GM18502 (cell line): Measurements from ENCODE around the gene LEUTX.
"Not testable (repeated sequence)": the region's sequence is repeated elsewhere in the genome, so short reads cannot be mapped to it uniquely, and the experiment has no call there.

Experiments
- ATAC-seq: cut with Tn5 transposase; IDR thresholded peaks from one replicate; pipeline ENCODE4 v1.9.1; 2021; ENCODE audit warnings: mild to moderate bottlenecking; ENCODE audit not compliant: unreplicated experiment, poor library complexity

The LEUTX gene

GRCh38 chr19:39768786-39769185 lies 9.9 kb upstream of the LEUTX start:
- ATAC-seq: no peak

DNA sequence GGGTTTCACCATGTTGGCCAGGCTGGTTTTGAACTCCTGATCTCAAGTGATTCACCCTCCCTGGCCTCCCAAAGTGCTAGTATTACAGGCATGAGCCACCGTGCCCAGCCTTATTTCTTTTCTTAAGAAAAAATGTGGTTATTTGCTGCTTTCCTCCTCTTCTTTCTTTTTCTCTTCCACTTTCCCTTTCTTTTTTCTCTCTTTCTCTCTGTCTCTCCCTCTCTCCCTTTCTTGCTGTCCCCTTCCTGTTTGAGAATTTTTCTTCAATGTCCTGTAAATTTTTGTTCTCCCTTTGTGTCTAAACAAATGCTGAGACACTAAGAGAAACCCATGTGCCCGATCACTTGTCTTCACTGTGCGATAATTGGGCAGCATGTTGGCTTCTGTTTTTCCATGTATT lies 2.2 kb downstream of the LEUTX start:
- ATAC-seq: no peak

DNA sequence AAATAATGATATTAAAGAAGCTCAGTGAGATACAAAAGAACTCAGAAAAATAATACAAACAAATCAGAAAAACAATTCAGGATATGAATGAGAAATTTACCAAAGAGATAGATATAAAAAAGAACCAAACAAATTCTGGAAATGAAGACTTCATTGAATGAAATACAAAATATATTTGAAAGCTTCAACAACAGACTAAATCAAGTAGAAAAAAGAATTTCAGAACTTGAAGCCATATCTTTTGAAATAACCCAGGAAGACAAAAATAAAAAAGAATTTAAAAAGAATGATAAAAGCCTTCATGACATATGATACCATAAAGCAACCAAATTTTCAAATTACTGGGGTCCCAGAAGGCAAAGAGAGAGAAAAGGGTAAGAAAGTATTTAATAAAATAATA lies 9.6 kb downstream of the LEUTX start:
- ATAC-seq: no peak

GRCh38 chr19:39792999-39793546 lies 14.4 kb downstream of the LEUTX start:
- ATAC-seq: peak; percentile 59

- ATAC-seq: no peak
These were observed 16.3 kb downstream of the LEUTX start for GRCh38 chr19:39795001-39795400.

- no peak for ATAC-seq
These were observed 17.4 kb downstream of the LEUTX start for GRCh38 chr19:39796000-39796498.

GRCh38 chr19:39797083-39797482 lies 18.4 kb downstream of the LEUTX start:
- ATAC-seq: no peak

- ATAC-seq: no peak
These were observed 24.3 kb downstream of the LEUTX start for GRCh38 chr19:39802958-39803357.

DNA sequence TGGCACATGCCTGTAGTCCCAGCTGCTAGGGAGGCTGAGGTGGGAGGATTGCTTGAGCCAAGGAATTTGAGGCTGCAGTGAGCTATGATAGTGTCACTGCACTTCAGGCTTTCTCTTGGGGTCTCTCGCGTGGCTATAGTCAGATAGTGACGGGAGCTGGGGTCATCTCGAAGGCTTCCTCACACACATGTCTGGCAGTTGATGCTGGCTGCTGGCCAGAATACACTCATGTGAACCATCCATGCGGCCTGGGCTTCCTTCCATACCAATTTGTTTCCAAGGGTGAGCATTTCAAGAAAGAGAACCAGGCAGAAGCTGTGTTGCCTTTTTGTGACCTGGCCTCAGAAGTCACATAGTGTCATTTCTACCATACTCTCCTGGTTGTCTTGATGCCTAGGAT lies 26.4 kb downstream of the LEUTX start:
- no peak for ATAC-seq

- no peak for ATAC-seq
These were observed 29.3 kb downstream of the LEUTX start for GRCh38 chr19:39807846-39808364.

DNA sequence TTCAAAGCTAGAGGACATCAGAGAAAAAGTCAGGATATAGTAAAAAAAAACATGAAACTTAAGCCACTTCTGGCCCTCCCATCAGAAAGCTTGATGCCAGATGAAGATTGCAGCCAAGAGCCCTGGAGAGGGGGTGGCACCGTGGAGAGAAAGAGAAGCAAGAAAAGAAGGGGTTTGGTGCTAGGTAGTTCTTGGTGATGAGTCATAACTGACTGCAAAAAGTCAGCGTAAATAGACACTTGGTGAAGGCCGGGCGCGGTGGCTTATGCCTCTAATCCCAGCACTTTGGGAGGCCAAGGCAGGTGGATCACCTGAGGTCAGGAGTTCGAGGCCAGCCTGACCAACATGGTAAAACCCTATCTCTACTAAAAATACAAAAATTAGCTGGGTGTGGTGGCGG lies 30.0 kb downstream of the LEUTX start:
- not testable (repeated sequence) for ATAC-seq

DNA sequence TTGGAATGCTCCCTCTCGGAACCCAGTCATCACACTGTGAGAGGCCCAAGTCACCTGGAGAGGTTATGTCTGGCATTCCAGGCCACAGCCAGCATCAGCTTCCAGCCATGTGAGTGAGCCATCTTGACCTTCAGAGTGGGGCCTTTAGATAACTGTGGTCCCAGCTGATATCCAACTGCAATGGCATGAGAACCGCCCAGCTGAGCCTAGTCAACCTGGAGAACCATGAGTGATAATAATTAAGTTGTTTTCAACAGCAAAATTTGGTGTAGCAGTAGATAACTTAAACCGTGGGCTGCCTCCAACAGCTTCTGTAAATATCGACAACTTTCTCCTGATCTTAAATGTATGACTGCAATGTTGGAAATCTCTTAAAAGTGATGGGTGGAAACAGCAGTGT lies 30.7 kb downstream of the LEUTX start:
- ATAC-seq: no peak

DNA sequence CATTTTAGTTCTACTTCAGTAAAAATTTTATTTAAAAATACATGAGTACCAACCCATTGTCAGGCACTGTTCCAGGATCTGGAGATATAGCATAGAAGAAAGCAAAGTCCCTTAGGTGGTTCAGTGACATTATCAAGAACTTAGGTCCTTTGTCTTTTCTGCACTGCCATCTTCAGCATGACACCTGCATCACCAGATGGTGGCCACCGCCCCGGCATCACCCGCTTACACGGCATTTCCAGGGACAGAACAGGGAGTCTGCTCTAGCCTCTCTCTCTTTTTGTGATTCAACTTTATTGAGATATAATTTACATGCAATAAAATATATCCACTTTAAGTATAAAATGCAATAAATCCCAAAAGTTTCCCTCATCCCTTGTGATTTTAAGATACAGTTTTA lies 31.8 kb downstream of the LEUTX start:
- no peak for ATAC-seq

GRCh38 chr19:39811064-39811463 lies 32.4 kb downstream of the LEUTX start:
- ATAC-seq: no peak

GRCh38 chr19:39813264-39813993 lies 34.8 kb downstream of the LEUTX start:
- ATAC-seq: no peak

DNA sequence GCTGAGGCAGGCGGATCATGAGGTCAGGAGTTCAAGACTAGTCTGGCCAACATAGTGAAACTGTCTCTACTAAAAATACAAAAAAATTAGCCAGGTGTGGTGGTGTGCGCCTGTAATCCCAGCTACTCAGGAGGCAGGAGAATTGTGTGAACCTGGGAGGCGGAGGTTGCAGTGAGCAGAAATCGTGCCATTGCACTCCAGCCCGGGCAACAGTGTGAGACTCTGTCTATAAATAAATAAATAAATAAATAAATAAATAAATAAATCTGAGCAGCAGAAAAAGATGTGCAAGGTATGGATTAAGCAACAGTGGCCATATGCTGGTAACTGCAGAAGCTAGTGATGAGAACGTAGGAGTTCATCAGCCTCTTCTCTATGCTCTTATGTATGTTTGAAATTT lies 35.5 kb downstream of the LEUTX start:
- not testable (repeated sequence) for ATAC-seq

- ATAC-seq: no peak
These were observed 35.9 kb downstream of the LEUTX start for GRCh38 chr19:39814595-39814994.

DNA sequence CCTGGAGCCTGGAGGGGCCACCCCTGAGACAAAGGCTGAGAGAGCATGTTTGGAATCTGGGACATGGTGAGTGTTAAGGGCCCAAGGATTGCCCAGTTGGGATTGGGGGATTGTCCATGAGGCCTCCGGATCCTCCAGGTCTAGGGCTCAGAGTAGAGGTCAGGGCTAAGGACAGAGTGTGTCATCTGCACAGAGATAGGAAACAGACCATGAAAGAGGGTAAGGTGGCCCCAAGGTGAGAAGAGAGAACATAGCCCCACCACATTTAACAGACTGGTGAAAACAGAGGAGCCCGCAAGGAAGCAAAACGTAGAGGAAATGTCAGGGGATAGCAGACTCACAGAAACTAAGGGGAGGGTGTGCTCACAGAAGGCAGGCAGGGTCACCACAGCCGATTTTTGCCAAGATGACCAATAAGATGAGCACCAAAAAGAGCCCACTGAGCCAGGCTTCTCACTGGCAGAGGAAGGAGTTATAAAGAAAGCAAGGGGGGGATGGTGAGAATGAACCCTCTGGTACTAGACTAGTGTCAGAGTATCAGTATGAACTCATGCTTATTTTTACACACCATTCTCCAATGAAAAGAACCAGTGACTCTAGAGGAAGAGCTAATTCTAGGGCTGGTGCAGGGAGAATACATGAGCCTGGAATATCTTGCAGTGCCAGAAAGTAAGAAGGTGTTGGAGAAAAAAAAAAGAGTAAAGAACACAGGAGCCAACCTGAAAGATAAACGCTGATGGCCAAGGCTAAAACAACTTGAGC lies 37.8 kb downstream of the LEUTX start:
- no peak for ATAC-seq

- ATAC-seq: no peak
These were observed 39.4 kb downstream of the LEUTX start for GRCh38 chr19:39817888-39818561.

- ATAC-seq: peak; percentile 73
These were observed 40.0 kb downstream of the LEUTX start for GRCh38 chr19:39818626-39819097.
